Measurements from ENCODE around the gene LRMDA.

LRMDA gene

GRCh38 chr10:75450644-75451640 is 19.5 kb downstream of the LRMDA start:
- Histone ChIP-seq H3K9me3 (peaks cover 0 to 8% (median 0%) of the 10 kb centered on the region in 3 donors), H3K4me1 (peaks cover 0 to 10% (median 0%) of the 10 kb centered on the region in 4 donors), H3K36me3 (no peaks in the 10 kb centered on the region), H3K27me3 (peaks cover 0 to 5% of the 10 kb centered on the region in 2 donors), H3K4me3 (no peak overlapping the region), H3K27ac (no peak overlapping the region)
- intact Hi-C loops (cut with DNase I; ENCODE audit: low total_unique reads) = no loop called here
- no peak for DNase-seq
- TF ChIP-seq CTCF (IDR thresholded peaks at IDR 0.05) = no peak

DNA sequence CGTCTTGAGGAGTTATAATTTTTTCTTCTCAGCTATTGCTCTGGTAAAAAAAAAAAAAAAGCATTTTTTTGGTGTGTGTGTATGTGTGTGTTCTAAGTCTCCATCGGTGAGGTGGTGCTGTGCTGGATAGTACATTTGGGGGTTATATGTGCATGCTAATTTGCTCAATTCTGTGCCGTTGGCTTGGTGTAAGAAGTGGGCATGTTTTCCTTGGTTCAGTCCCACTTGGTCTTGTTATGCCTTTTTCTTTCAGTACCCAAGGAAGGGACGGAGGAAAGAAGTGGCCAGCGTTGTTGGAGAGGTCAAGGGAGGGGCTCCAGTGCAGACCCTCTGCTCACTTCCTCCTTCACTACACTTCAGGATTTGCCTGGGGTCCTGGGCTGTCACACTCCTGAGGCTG is 20.4 kb downstream of the LRMDA start:
- H3K36me3 ChIP-seq = no peaks in the 10 kb centered on the region
- H3K9me3 ChIP-seq = no peaks in the 10 kb centered on the region
- no peak for DNase-seq
- no peak for TF ChIP-seq CTCF (IDR thresholded peaks at IDR 0.05)
- peak overlapping the region; percentile 37 to 43 for H3K4me3 ChIP-seq
- no peak overlapping the region for H3K27ac ChIP-seq
- peaks cover 0 to 5% of the 10 kb centered on the region in 2 donors for H3K27me3 ChIP-seq
- peaks cover 0 to 10% (median 0%) of the 10 kb centered on the region in 4 donors for H3K4me1 ChIP-seq
- intact Hi-C loops (cut with DNase I; ENCODE audit: low total_unique reads) = no loop called here

DNA sequence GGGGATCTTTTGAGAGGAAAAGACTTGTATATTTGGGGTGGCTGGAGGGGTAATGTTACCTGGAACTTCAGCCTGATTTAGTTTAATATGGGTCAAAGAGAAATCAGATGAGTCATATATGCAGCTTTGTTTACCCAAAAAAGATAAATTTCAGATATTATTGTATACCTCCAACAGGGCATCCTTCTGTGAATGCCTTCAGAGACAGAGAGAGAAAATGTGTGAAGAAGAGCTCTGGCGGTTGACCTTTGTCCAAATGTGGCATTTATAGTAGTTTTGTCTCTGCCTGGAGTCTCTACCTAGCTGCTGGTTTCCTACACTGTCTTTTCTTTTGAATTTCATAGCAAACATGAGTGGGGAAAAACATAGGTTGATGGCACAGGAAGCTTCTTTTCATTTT is 21.6 kb downstream of the LRMDA start:
- H3K36me3 ChIP-seq = no peaks in the 10 kb centered on the region
- TF ChIP-seq CTCF (IDR thresholded peaks at IDR 0.05) = no peak
- DNase-seq = no peak
- peaks cover 0 to 10% (median 0%) of the 10 kb centered on the region in 4 donors for H3K4me1 ChIP-seq
- H3K27ac ChIP-seq = no peak overlapping the region
- intact Hi-C loops (cut with DNase I; ENCODE audit: low total_unique reads) = no loop called here
- no peaks in the 10 kb centered on the region for H3K9me3 ChIP-seq
- H3K27me3 ChIP-seq = peaks cover 0 to 5% of the 10 kb centered on the region in 2 donors
- no peak overlapping the region for H3K4me3 ChIP-seq

- no peak for TF ChIP-seq CTCF (IDR thresholded peaks at IDR 0.05)
- Histone ChIP-seq H3K36me3 (no peaks in the 10 kb centered on the region), H3K4me1 (peaks cover 0 to 10% (median 0%) of the 10 kb centered on the region in 4 donors), H3K9me3 (no peaks in the 10 kb centered on the region), H3K27ac (no peak overlapping the region), H3K27me3 (peaks cover 0 to 5% of the 10 kb centered on the region in 2 donors), H3K4me3 (no peak overlapping the region)
- intact Hi-C loops (cut with DNase I; ENCODE audit: low total_unique reads) = no loop called here
- no peak for DNase-seq
Measured at GRCh38 chr10:75456122-75456521, 24.7 kb downstream of the LRMDA start.

GRCh38 chr10:75460059-75460458 is 28.6 kb downstream of the LRMDA start:
- intact Hi-C loops (cut with DNase I; ENCODE audit: low total_unique reads) = no loop called here
- no peak overlapping the region for H3K27ac ChIP-seq
- DNase-seq = no peak
- H3K27me3 ChIP-seq = no peaks in the 10 kb centered on the region
- H3K36me3 ChIP-seq = no peaks in the 10 kb centered on the region
- no peaks in the 10 kb centered on the region for H3K4me1 ChIP-seq
- no peak overlapping the region for H3K4me3 ChIP-seq
- no peaks in the 10 kb centered on the region for H3K9me3 ChIP-seq
- TF ChIP-seq CTCF (IDR thresholded peaks at IDR 0.05) = no peak

Measured in tibial artery (tissue), 4 donors.